Central memory CD4-positive, alpha-beta T cell (primary cell): Measurements from ENCODE around the gene RBM33.
"Not testable (repeated sequence)": the region's sequence is repeated elsewhere in the genome, so short reads cannot be mapped to it uniquely, and the experiment has no call there.

Source experiments
- DNase-seq: peaks from one replicate; pipeline ENCODE4 v3.0.0; 2022

RBM33 gene

DNA sequence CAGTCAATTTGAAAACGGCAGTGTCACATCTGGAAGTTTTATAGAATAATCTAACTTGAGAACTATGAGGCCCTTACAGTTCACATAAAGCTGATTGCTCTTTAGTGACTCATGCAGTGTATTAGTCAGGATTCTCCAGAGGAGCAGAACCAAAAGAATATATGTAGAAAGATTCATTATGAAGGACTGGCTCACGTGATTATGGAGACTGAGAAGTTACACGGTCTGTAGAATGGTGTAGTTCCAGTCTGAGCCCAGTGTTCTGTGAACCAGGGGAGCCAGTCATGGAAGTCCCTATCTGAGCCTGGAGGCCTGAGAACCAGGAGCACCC, 21.5 kb downstream of the RBM33 start:
- DNase-seq, result no peak

DNA sequence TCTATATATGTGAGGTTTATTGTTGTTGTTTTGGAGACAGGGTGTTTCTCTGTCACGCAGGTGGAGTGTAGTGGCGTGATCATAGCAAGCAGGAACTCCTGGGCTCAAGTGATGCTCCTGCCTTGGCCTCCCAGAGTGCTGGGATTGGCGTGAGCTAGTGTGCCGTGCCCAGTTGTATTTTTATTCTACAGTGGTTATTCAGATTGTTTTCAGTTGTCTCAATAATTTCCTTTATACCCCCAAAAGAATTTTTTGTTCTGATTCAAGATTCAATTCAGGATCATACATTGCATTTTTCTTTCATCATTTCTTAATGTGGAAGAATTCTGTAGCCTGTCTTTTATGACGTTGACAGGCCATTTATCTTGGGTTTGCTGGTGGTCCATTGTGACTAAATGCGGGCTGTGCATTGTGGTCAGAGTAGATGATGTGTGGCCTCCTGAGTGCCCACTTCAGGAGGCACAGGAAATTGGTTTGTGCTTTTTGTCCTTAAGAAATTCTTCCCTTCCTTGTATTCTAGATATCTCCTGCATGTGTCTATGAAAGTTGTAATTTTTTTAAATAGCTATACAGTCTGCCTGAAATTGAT, 22.9 kb downstream of the RBM33 start:
- DNase-seq, result no peak

DNA sequence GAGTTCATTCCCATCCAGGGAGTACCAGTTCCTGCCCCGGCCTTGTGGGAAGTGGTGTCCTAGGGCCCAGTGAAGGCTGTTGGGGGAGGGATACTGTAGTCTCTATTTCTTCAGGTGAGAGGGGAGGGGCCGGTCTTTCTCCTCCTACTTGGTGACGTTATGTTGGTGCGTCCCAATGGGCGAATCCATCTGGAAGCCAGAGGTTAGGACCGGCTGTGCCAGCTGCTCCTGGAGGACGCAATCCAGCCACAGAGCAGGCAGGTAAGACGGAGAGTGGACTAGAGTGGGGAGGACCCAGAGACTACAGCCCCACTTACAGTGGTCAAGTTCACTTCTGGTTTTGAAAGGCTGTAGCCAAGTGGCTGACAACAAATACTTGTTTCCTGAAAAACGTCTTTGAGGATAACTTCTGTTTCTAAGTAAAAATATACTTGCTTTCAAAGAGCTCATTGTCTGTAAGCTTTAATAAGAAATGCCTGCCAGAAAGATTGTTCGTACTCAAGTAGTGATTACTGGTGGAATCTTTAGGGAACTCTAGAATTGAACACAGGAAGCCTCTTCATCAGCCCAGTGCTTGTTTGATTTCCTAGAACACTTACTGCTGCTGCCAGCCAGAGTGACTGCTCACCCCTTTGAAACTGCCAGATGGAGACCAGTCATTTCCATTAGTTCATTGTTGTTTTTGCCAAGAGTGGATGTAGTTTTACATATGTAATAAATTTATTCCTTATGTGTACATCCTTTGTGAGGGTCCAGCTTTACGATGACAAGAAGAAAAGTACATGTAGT, 25.4 kb downstream of the RBM33 start:
- no peak for DNase-seq

DNA sequence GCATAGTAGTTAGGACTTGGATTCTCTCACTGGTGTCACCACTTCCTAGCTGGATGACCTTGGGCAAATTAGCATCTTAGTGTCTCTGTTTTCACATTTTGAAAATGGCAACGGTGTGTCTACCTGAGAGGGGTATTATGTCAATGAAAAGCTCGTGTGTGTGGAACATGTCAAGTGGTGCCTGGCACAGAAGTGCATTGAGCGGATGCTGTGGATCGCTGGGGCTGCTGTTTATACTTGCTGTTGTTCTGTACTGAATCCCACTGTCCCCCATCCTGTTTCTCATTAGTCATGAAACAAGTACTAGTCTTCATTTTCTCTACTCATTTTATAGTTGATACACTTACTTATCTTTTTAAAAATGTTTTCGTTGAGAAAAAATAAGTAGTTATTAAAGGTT, 26.1 kb downstream of the RBM33 start:
- no peak for DNase-seq

DNA sequence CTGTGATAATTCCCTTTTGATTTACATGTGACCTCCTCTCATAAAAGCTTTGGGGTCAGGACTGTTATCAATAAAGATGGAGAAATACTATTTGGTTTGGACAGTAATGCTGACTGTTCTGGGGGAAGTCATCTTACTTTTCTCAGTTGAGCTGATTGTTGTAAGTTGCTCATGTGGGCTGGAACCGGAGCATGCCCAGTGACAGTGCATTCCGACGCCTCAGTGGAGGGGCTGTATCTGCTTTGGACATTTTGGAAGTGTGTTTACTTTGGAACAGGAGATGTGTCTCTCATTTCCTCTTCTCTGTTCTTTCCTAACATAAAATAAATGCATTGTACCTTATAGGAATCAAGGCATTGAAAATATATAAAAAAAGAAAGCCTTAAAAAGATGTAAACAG, 30.1 kb downstream of the RBM33 start:
- DNase-seq, result no peak

DNA sequence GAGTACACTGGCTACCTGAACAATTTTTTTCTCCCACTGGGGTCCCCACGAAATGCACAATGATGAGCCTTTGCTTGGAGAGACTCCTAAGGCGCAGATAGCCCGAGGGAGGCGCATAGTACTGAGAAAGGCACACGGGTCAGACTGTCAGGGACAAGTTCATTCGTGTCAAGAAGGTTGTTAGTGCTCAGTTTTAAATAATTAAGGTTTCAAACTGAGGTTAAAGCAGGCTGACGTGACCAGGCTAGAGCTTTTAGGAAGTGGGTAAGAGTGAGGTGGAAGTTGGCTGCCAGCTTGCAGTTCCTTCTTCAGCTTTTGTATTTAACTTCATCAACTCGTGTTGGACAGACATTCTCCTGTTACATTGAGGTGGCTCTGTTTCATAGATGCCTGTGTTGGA, 31.6 kb downstream of the RBM33 start:
- no peak for DNase-seq

DNA sequence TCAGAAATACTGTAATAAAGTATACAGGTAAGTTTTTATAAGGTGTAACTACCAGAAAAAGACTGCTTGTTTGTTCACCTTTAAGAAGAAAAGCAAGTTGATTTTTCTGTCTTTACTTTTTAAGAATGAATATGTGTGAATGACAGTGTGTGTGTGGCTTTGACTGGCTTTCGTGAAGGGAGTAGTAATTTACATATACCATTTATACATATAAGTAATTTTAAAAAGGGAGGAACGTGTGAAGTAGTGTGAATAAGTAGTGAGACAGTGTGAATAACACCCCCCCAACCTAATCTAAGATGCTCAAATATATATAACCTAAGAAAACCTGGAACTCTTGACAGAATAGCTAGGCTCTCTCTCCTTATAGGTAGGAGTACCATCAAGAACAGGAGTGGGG, 33.2 kb downstream of the RBM33 start:
- DNase-seq, result no peak

DNA sequence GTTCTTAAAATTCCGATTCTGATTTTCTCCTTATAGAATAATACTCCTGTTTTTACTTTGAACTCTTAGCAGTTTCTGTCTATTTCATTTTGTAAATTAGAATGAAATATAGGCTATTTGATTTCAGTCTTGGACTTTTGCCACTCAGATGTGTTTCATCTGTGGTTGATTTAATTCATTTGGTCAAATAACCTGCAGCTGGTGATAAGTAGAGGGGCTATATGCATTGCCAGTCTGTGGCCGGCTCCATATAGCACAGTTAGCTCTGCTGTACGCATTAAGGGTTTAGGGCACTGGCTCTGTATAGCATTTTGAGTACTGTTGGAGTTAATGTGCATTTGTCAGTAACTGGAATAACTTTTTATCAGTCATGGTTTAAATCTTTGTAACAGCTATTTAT, 35.7 kb downstream of the RBM33 start:
- no peak for DNase-seq

DNA sequence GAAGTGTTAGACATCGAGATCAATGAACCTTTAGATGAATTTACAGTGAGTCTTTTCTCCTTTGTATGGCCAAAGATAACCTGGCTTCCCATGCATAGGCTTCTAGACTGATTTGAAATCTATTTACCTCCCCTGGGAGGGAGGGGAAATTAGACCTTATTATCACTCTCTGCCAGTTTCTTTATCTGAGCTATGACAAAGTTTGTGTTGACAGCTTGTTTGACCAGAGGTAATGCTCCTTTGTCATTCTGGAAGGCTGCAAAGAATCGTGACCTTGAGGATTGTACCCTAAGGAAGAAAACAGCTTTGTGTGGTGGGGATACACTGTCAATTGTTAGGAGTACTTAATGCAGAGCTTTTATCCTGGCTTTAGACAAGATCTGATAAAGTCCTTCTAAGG, 36.4 kb downstream of the RBM33 start:
- no peak for DNase-seq

DNA sequence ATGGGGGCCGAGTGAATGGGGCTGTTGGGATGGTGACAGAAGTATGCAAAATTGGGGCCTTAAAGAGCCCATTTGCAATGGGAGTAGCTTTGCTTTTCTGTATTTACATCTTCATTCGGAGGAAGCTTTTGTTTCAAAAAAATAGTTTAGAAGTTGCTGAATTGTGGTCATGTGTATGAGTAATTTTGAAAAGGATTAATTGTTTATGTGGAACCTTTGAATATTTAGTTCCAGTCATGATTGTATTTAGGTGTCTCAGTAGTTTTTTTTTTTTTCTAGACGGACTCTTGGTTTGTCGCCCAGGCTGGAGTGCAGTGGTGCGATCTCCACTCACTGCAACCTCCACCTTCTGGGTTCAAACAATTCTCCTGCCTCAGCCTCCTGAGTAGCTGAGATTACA, 37.2 kb downstream of the RBM33 start:
- no peak for DNase-seq

DNA sequence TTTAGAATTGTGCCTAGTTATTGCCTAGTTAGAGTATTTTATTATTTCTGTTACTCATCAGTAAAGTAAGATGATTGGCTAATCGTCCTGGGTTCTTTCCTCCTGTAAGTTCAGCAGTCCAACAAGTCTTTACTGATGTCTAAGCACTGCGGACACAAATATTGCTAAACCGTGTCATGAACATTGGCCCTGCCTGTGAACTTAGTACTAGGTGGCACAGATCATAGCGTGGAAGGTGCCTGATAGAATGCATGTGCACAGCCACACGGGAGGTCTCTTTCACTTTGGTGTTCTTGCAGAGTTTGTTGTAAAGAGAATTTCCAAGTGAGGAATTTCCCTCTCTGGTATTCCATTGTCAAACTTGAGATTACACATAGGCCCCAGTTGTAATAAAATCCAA, 38.0 kb downstream of the RBM33 start:
- no peak for DNase-seq

DNA sequence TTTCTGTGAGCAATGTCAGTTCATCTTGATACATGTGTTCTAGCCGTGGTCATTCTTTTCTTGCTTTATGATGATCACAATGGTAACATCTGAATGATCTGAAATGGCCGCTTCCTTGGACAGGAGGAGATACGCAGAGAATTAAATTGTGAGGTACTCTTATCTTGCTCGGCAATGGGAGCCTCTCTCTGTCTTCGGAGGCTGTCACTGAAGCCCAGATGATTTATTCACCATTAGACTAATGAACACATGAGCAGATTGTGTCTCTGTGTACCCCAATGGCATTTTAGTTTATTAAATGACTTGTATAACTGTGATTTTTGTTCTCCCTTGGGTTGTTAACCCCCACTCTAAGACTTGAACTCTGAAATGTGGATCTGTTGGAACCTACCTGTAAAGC, 38.6 kb downstream of the RBM33 start:
- DNase-seq, result no peak

DNA sequence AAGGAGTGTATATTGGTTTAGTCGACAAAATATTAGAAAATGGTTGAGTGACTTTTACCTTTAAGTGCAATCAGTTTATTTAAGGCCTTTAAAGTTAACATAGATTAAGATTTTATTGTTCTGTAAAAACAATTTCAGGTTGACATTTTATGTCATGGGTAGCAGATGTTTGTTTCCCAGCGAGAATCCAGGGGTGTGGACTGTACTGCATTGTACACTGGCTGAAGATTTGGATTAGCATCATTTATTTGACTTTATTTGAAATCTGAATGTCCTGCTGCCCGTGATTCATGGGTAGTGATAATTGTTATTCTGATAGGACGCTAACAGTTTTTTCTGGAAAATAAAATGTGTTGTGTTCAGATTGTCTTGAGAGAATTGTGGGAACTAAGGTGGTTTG, 39.3 kb downstream of the RBM33 start:
- DNase-seq, result no peak

DNA sequence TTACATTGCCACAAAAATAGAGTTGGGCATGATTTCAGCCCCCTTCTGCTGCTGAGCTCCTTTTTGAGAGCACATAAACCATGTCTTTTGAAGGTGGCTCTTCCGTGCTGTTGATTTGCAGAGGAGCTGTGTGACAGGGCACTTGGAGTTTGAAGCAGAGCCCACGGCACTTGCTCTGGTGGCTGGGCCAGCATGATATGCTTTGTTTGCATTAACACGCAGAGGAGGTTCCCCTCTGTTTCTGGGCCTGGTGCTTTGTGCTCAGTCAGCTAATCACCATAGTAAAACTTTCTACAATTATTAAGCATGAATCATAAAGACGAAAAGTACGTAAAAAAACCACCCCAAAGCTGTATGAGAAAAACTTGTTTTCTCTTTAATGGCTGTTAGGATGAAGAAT, 40.1 kb downstream of the RBM33 start:
- DNase-seq, result no peak

DNA sequence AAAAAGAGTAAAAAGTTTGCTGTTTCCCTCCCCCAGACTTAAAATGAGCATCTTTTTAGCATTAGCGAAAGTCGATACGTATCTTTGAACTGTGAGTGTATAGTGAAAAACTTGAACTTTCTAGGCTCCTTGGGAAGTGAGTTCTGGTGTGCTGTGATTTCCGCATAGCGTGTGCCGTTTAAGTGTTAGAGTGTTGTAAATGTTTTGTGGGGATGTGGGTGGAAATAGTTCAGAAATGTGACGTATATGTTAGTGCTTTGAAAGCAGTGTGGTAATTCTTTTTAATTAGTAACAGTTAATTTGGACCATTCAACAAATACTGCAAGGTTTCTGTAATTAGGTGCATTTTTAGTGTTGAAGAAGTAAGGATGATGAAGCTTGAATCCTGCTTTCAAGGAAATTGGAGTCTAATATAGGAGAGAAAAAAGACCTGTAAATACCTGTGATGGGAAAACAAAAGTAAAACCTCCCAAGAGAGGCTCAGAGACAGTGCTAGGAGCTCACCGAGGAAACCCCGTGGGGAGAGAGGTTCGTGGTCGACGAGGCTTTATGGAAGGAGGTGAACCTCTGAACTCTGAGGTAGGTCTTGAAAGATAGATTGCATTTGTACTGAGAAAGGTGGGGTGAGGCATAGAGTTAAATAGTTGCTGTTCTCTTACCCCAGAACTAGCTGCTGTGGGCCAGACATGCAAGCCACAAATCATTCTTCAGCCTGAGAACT, 40.8 kb downstream of the RBM33 start:
- peak; percentile 18 for DNase-seq

DNA sequence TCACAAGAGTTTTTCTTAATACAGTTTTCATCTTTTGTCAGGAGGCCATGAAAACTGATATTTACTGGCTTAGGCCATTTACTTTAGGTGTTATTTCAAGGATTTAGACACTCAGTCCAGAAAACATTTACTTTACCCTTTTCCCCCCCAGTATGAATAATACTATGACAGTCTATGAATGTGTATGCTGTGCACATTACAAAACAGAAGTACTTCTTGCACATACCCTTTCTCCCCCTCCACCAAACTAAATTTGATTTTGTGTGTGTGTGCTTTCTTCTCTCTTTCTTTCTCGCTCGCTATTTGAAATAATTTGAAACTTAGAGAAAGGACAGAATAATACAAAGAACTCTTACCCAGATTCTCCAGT, 41.3 kb downstream of the RBM33 start:
- no peak for DNase-seq

DNA sequence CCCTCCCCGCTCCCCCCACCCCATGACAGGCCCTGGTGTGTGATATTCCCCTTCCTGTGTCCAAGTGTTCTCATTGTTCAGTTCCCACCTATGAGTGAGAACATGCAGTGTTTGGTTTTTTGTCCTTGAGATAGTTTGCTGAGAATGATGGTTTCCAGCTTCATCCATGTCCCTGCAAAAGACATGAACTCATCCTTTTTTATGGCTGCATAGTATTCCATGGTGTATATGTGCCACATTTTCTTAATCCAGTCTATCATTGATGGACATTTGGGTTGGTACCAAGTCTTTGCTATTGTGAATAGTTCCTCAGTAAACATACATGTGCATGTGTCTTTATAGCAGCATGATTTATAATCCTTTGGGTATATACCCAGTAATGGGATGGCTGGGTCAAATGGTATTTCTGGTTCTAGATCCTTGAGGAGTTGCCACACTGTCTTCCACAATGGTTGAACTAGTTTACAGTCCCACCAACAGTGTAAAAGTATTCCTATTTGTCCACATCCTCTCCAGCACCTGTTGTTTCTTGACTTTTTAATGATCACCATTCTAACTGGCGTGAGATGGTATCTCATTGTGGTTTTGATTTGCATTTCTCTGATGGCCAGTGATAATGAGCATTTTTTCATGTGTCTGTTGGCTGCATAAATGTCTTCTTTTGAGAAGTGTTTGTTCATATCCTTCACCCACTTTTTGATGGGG, 42.3 kb downstream of the RBM33 start:
- not testable (repeated sequence) for DNase-seq

DNA sequence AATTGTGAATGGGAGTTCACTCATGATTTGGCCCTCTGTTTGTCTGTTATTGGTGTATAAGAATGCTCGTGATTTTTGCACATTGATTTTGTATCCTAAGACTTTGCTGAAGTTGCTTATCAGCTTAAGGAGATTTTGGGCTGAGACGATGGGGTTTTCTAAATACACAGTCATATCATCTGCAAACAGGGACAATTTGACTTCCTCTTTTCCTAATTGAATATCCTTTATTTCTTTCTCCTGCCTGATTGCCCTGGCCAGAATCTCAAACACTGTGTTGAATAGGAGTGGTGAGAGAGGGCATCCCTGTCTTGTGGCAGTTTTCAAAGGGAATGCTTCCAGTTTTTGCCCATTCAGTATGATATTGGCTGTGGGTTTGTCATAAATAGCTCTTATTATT, 43.8 kb downstream of the RBM33 start:
- DNase-seq, result not testable (repeated sequence)

DNA sequence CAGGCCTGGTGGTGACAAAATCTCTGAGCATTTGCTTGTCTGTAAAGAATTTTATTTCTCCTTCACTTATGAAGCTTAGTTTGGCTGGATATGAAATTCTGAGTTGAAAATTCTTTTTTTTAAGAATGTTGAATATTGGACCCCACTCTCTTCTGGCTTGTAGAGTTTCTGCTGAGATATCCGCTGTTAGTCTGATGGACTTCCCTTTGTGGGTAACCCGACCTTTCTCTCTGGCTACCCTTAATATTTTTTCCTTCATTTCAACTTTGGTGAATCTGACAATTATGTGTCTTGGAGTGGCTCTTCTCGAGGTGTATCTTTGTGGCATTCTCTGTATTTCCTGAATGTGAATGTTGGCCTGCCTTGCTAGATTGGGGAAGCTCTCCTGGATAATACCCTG, 46.2 kb downstream of the RBM33 start:
- DNase-seq, result not testable (repeated sequence)

DNA sequence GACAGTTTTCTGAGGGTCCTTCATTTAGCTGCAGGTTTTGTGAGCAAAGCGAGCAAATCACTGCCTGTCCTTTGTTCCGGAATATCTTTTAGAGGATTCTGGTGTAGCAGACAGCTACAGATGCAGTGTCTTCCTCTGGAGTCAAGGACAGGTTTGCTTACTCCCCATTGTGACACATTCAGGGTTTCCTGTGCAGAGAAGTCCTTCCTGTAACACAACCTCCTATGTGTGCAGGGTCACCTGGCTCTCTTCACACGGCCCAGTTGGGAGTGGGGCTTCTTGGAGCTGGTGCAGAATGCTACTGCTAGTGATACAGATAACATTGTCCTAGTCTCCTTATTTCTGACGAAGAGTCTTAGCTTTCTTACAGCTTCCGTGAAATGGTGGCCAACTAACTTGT, 47.9 kb downstream of the RBM33 start:
- no peak for DNase-seq

DNA sequence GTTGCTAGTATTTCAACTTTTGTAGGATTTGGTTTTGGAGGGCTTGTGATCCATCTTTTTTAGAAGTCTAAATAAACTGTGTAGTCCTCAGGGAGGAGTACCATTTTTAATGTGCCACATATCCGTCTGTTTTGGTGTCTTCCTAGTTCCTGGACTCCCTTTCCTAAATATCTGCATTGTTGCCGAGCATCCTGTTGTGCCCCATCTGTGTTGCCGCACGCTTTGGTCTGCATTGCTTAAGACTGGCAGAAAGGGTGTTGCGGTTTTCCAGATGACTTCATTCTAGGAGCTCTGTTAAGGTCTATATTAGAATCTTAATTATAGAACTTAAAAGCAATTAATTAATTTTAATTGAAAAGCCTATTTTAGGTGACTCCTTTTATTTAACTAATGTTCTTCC, 49.4 kb downstream of the RBM33 start:
- no peak for DNase-seq

DNA sequence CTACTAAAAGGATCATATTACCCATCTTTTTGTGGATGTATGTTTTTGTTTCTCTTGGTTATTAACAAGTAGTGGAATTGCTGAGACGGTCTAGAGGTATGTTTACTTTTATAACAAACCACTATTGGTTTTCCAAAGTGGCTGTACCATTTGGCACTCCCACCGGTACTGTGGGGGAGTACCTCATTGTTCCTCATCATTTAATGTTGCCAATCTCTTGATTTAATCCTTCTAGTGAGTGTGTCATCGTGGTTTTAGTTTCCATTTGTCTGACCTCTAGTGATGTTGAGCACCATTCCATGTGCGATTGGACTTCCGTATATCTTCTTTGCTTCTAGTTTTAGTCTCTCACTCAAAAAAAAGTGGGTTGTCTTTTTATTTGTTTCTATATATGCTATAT, 50.4 kb downstream of the RBM33 start:
- no peak for DNase-seq

DNA sequence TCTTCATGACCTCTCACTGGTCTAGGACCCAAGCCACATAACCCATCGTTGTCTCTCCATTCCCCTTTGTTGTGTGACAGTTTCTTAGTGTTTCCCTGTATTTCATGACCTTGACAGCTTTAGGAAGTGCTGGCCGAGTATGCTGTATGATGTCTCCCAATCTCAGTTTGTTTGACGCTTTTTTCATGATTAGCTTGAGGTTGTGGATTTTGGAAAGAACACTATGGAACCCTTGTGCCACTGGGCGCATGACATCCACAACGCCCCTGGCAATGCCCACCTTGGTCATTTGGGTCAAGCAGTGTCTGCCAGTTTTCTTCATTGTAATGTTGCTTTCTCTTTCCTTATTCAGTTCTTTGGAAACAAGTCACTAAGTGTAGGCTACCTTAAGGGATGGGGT, 52.3 kb downstream of the RBM33 start:
- no peak for DNase-seq

DNA sequence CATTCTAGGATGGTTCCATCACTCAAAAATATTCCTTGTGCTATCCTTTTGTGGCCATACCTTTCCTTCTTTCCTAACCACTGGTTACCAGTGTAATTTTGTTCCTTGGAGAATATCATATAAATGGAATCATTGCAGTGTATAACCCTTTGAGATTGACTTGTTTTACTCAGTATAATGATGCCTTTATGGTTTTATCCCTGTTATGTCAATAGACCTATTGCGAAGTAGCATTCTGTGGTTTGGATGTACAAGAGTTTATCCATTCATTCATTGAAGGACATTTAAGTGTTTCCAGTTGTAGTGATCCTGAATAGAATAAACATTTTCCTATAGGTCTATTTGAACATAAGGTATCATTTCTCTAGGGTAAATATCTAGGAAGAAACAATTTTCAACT, 54.2 kb downstream of the RBM33 start:
- DNase-seq, result no peak
